ENCODE data around the gene ITLN2. TPM values are rescaled to one million over a fixed set of nuclear protein-coding genes. Genes with fewer than 3 reads are reported as not detected.

ITLN2 gene
- total and polyA plus RNA-seq, 2 experiments from 2014 or later: 8.0 to 12.8 TPM

DNA sequence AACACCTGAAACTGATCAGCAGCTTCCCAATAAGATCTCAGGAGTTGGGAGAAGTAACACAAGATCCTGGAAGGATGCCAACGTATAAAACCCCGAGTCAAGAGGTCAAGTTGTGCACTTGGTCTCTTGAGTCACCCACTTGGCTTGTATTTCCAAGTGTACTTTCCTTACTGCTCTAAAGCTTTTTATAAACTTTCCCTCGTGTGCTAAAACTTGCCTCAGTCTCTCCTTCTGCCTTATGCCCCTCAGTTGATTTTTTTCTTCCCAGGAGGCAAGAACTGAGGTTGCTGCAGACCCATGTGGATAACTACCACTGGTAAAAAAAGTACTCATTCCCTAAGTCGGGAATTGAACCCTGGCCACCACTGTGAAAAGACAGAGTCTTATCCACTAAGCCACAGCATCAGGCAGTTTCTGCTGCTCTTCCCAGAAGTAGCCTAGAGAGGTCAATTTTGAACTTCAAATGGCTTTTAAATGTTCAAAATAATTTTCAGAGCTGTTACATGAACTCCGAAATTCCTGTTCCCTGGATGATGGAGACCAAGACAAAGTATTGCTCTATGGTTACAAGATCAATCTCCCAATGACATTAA is 28.9 kb downstream of the ITLN2 start (continued):
- no peak for TF ChIP-seq ZNF331 (CRISPR knock-in tag; IDR thresholded peaks at IDR 0.05; ENCODE audit: low read depth)

GRCh38 chr1:160924791-160925651 is 29.6 kb downstream of the ITLN2 start:
- Mint-ChIP-seq H3K27ac (no peak overlapping the region), H3K4me3 (no peak overlapping the region), H3K9me3 (peaks cover 69% of the 10 kb centered on the region), H3K27me3 (ENCODE audit: insufficient read depth, low read depth, poor library complexity) (peaks cover 5% of the 10 kb centered on the region), H3K4me1 (no peaks in the 10 kb centered on the region), H3K36me3 (ENCODE audit: low read depth) (peaks cover 25% of the 10 kb centered on the region; the same call in 2 of the 3 replicates)
- no peaks in the 10 kb centered on the region for H3K27me3 ChIP-seq (ENCODE audit: insufficient read depth)
- 0 out of 2 replicates have a peak, but pooled peaks cover 4% of the 10 kb centered on the region for H3K9me2 ChIP-seq (ENCODE audit: insufficient read depth)
- no peak overlapping the region for H3K4me3 ChIP-seq
- no peaks in the 10 kb centered on the region for H4K20me1 ChIP-seq (replicated peaks; ENCODE audit: insufficient read depth)
- no peaks in the 10 kb centered on the region for H3K79me2 ChIP-seq (replicated peaks; ENCODE audit: insufficient read depth)
- DNase-seq (ENCODE audit: low spot score) (no peak), ATAC-seq (no peak)
- H2AFZ ChIP-seq: no peak overlapping the region
- no peak overlapping the region for H3K27ac ChIP-seq (ENCODE audit: low read depth)
- H3K4me1 ChIP-seq (ENCODE audit: insufficient read depth): no peaks in the 10 kb centered on the region
- no peaks in the 10 kb centered on the region for H3K36me3 ChIP-seq (ENCODE audit: insufficient read depth)
- TF ChIP-seq POLR2AphosphoS5 (IDR thresholded peaks at IDR 0.05; ENCODE audit: low read depth): no peak
- no peak overlapping the region for H3K4me2 ChIP-seq
- H3F3A ChIP-seq (replicated peaks; ENCODE audit: low read depth): no peaks in the 10 kb centered on the region

DNA sequence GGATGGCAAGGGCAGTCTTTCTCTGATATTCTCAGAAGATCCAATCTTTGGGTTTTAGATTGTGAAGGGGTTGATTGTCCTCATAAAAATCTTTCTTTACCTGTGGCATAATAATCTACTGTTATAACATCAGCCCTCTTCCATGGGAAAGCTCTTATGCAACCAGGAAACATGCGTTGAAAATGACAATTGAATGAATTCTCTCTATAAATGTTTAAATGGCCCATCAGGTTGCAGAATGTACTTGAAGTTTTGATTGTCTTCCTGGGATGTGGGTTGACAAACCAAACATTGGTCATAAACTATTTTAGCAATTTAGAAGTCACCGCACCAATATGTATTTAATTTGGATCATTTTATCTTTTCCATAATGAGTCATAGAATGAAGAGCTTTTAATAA is 37.9 kb downstream of the ITLN2 start:
- no peak overlapping the region for H3K4me3 Mint-ChIP-seq
- peaks cover 11% of the 10 kb centered on the region for H3K4me1 Mint-ChIP-seq
- H3K36me3 Mint-ChIP-seq (ENCODE audit: low read depth): peaks cover 7% of the 10 kb centered on the region; the same call in 2 of the 3 replicates
- Histone ChIP-seq H3K9me2 (ENCODE audit: insufficient read depth) (0 out of 2 replicates have a peak, but pooled peaks cover 12% of the 10 kb centered on the region), H3K4me1 (ENCODE audit: insufficient read depth) (peaks cover 18% of the 10 kb centered on the region), H3K36me3 (ENCODE audit: insufficient read depth) (no peaks in the 10 kb centered on the region), H4K20me1 (replicated peaks; ENCODE audit: insufficient read depth) (no peaks in the 10 kb centered on the region), H3K4me2 (no peak overlapping the region), H2AFZ (no peak overlapping the region), H3K27ac (ENCODE audit: low read depth) (no peak overlapping the region), H3K79me2 (replicated peaks; ENCODE audit: insufficient read depth) (no peaks in the 10 kb centered on the region), H3K4me3 (no peak overlapping the region), H3F3A (replicated peaks; ENCODE audit: low read depth) (0 out of 2 replicates have a peak, but pooled peaks cover 3% of the 10 kb centered on the region), H3K27me3 (ENCODE audit: insufficient read depth) (no peaks in the 10 kb centered on the region)
- no peak overlapping the region for H3K27ac Mint-ChIP-seq
- ATAC-seq: no peak
- DNase-seq (ENCODE audit: low spot score): no peak
- peaks cover 24% of the 10 kb centered on the region for H3K9me3 Mint-ChIP-seq
- peaks cover 2% of the 10 kb centered on the region for H3K27me3 Mint-ChIP-seq (ENCODE audit: insufficient read depth, low read depth, poor library complexity)
- TF ChIP-seq JUNB (IDR thresholded peaks at IDR 0.05; ENCODE audit: unreplicated experiment) (no peak), EZH2 (IDR thresholded peaks at IDR 0.05; ENCODE audit: low read depth, unreplicated experiment) (no peak), EZH2phosphoT487 (IDR thresholded peaks at IDR 0.05; ENCODE audit: unreplicated experiment) (no peak), ZNF462 (CRISPR knock-in tag; IDR thresholded peaks at IDR 0.05) (no peak), ZNF114 (CRISPR knock-in tag; IDR thresholded peaks at IDR 0.05) (no peak)
- TF ChIP-seq, protein P1, sequence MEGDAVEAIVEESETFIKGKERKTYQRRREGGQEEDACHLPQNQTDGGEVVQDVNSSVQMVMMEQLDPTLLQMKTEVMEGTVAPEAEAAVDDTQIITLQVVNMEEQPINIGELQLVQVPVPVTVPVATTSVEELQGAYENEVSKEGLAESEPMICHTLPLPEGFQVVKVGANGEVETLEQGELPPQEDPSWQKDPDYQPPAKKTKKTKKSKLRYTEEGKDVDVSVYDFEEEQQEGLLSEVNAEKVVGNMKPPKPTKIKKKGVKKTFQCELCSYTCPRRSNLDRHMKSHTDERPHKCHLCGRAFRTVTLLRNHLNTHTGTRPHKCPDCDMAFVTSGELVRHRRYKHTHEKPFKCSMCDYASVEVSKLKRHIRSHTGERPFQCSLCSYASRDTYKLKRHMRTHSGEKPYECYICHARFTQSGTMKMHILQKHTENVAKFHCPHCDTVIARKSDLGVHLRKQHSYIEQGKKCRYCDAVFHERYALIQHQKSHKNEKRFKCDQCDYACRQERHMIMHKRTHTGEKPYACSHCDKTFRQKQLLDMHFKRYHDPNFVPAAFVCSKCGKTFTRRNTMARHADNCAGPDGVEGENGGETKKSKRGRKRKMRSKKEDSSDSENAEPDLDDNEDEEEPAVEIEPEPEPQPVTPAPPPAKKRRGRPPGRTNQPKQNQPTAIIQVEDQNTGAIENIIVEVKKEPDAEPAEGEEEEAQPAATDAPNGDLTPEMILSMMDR (conservative IDR thresholded peaks at IDR 0.05; ENCODE audit: low read depth in 2 of 2): no peak
